Inflammatory macrophage treated with lipopolysaccharide for 1 hour (primary cell): ENCODE results near the gene NECTIN4.
"Not testable (repeated sequence)": the region's sequence is repeated elsewhere in the genome, so short reads cannot be mapped to it uniquely, and the experiment has no call there.

ENCODE experiments used
- DNase-seq, 2 donors: peaks; one replicate each; pipeline ENCODE4 v3.0.0-alpha.2; 2020 to 2022

The NECTIN4 gene

GRCh38 chr1:161080441-161081405 is 8.6 kb downstream of the NECTIN4 start:
- DNase-seq, result peak in 1 of 2 donors; percentile 49

- no peak for DNase-seq
These were observed 9.8 kb downstream of the NECTIN4 start for GRCh38 chr1:161079436-161080110.

- no peak for DNase-seq
These were observed 11.9 kb downstream of the NECTIN4 start for GRCh38 chr1:161077426-161077825.

GRCh38 chr1:161076410-161076809 is 12.9 kb downstream of the NECTIN4 start:
- DNase-seq, result no peak

GRCh38 chr1:161074676-161075368 is 14.5 kb downstream of the NECTIN4 start:
- no peak for DNase-seq

GRCh38 chr1:161073474-161074121 is 15.8 kb downstream of the NECTIN4 start:
- DNase-seq, result no peak

GRCh38 chr1:161072751-161073449 is 16.5 kb downstream of the NECTIN4 start:
- no peak for DNase-seq

- peak; percentile 58 to 76 for DNase-seq
These were observed 17.4 kb downstream of the NECTIN4 start for GRCh38 chr1:161071886-161072371.

GRCh38 chr1:161070761-161071160 is 18.6 kb downstream of the NECTIN4 start:
- no peak for DNase-seq

GRCh38 chr1:161069731-161070270 is 19.6 kb downstream of the NECTIN4 start, which contains the start of gene ARHGAP30:
ARHGAP30 (minus strand) TSS chr1:161069891; CDS start chr1:161069624, 267 bp downstream.
- peak; percentile 70 to 84 for DNase-seq

GRCh38 chr1:161069241-161069640 is 20.1 kb downstream of the NECTIN4 start:
- DNase-seq, result no peak

GRCh38 chr1:161068306-161069234 is 20.8 kb downstream of the NECTIN4 start:
- peak; percentile 92 to 94 for DNase-seq

- no peak for DNase-seq
These were observed 22.7 kb downstream of the NECTIN4 start for GRCh38 chr1:161066694-161067093.

GRCh38 chr1:161065681-161066080 is 23.7 kb downstream of the NECTIN4 start:
- not testable (repeated sequence) for DNase-seq

GRCh38 chr1:161063936-161064335 is 25.4 kb downstream of the NECTIN4 start:
- DNase-seq, result not testable (repeated sequence)

GRCh38 chr1:161061419-161061818 is 27.9 kb downstream of the NECTIN4 start:
- DNase-seq, result no peak

GRCh38 chr1:161059293-161059692 is 30.1 kb downstream of the NECTIN4 start:
- no peak for DNase-seq

- peak in 1 of 2 donors; percentile 36 for DNase-seq
These were observed 34.6 kb downstream of the NECTIN4 start for GRCh38 chr1:161054805-161055204.

- DNase-seq, result no peak
These were observed 35.1 kb downstream of the NECTIN4 start for GRCh38 chr1:161054232-161054631.

GRCh38 chr1:161052899-161053298 is 36.5 kb downstream of the NECTIN4 start:
- DNase-seq, result no peak
